OCI-LY1 (cell line): ENCODE measurements around the gene COQ2.

Experiments used
- CTCF ChIP-seq: fragments of 200-600 bp; sonication (generic), shearing (Covaris generic); IDR thresholded peaks from 2 replicates; pipeline ENCODE4 v1.5.1; 2017; ENCODE audit warnings: mild to moderate bottlenecking, antibody characterized with exemption, low read length, moderate library complexity, mixed read lengths
- EZH2 ChIP-seq: fragments of 200-600 bp; sonication (generic), shearing (Covaris generic); IDR thresholded peaks from 2 replicates; pipeline ENCODE4 v1.8.0; 2017; ENCODE audit warnings: borderline replicate concordance, mixed run types, mild to moderate bottlenecking, antibody characterized with exemption, low read length, moderate library complexity, mixed read lengths

GRCh38 chr4:83234902-83235644, 49.5 kb downstream of the COQ2 start:
- no peak for TF ChIP-seq CTCF
- no peak for TF ChIP-seq EZH2
